ENCODE results near the gene MAGOH. TPM values are rescaled to one million over a fixed set of nuclear protein-coding genes. Genes with fewer than 3 reads are reported as not detected.

The MAGOH gene
- total RNA-seq, 2 donors from 2014 or later = 9.5 to 21.8 TPM

DNA sequence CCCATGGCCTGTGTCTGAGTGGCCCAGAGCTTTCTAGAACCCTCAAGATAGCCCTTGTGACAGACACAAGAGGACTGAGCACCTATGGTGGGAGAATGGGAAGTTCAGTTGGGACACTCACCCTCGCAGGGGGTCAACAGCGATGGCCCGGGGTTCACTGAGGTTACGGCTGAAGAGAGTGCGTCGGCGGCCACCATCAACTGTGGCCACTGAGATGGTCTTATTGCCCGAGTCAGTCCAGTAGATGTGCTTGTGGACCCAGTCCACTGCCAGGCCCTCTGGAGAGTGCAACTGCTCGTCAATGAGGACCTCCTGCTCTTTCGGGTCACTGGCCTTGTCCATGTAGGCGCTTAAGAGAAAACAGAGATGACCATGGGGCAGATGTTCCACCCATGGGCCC is 25.7 kb upstream of the MAGOH start:
- H3K27me3 ChIP-seq (replicated peaks; ENCODE audit: insufficient read depth) = no peaks in the 10 kb centered on the region
- H3K27ac ChIP-seq = no peak overlapping the region
- TF ChIP-seq, protein P1, sequence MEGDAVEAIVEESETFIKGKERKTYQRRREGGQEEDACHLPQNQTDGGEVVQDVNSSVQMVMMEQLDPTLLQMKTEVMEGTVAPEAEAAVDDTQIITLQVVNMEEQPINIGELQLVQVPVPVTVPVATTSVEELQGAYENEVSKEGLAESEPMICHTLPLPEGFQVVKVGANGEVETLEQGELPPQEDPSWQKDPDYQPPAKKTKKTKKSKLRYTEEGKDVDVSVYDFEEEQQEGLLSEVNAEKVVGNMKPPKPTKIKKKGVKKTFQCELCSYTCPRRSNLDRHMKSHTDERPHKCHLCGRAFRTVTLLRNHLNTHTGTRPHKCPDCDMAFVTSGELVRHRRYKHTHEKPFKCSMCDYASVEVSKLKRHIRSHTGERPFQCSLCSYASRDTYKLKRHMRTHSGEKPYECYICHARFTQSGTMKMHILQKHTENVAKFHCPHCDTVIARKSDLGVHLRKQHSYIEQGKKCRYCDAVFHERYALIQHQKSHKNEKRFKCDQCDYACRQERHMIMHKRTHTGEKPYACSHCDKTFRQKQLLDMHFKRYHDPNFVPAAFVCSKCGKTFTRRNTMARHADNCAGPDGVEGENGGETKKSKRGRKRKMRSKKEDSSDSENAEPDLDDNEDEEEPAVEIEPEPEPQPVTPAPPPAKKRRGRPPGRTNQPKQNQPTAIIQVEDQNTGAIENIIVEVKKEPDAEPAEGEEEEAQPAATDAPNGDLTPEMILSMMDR (IDR thresholded peaks at IDR 0.05) = no peak
- no peaks in the 10 kb centered on the region for H3K4me1 ChIP-seq (ENCODE audit: control insufficient read depth in 1 of 2, low read depth in 2 of 2)
- H3K36me3 ChIP-seq = peaks cover 3% of the 10 kb centered on the region
- DNase-seq (ENCODE audit: low spot score) (no peak), ATAC-seq (ENCODE audit: insufficient number of reproducible peaks, low FRiP score, low read depth) (no peak)
- no peaks in the 10 kb centered on the region for H3K9me3 ChIP-seq
- no peak overlapping the region for H3K4me3 ChIP-seq

DNA sequence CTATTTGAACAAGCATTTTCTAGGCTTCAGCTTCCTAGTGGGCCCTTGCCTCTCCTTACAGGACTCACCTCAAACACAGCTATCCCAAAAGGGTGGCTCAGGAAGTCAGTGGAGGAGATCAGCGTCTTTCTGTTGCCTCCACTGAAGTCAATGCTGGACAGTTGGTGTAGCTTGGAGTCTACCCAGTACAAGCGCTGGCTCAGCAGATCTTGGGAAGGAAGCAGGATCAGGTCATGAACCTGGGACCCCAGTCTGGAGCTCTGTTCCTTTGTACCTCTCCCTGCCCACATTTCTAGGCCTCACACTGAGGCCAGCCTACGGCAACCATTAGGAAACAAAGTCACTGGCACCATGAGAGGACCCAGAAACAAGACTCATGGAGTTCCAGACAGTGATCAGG is 23.7 kb upstream of the MAGOH start:
- no peak overlapping the region for H3K27ac ChIP-seq
- DNase-seq (ENCODE audit: low spot score) (no peak), ATAC-seq (ENCODE audit: insufficient number of reproducible peaks, low FRiP score, low read depth) (no peak)
- H3K27me3 ChIP-seq (replicated peaks; ENCODE audit: insufficient read depth) = no peaks in the 10 kb centered on the region
- no peak overlapping the region for H3K4me3 ChIP-seq
- H3K36me3 ChIP-seq = no peaks in the 10 kb centered on the region
- TF ChIP-seq, protein P1 (IDR thresholded peaks at IDR 0.05) = no peak
- no peaks in the 10 kb centered on the region for H3K4me1 ChIP-seq (ENCODE audit: control insufficient read depth in 1 of 2, low read depth in 2 of 2)
- no peaks in the 10 kb centered on the region for H3K9me3 ChIP-seq

DNA sequence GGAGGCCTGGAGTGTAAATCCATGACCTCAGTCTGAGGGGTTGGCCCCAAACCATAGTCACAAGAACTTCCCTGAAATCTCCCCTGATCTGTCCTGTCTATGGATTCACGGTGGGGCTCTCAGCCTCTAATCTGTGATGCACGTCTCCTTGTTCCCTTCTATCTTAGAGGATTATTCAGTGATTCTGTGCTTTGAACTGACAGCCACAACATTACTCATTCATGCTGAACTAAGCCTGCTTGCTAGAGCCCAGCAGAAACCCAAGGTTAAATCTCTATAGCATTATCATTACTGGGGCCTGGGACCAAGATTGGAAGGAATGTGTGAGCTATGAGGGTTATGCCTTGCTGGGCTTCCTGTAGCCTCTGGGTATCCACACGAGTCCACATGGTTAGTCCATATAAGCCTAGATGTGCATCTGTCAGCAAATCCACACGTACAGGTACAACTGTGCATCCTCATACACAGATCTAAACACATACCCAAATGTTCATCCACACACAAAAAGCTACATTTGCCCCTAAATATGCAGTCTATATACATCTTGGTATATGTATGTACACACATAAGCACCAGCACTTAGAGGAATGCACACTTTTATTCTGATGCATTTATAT is 22.4 kb upstream of the MAGOH start:
- no peak overlapping the region for H3K4me3 ChIP-seq
- H3K36me3 ChIP-seq = no peaks in the 10 kb centered on the region
- DNase-seq (ENCODE audit: low spot score) (no peak), ATAC-seq (ENCODE audit: insufficient number of reproducible peaks, low FRiP score, low read depth) (no peak)
- H3K27me3 ChIP-seq (replicated peaks; ENCODE audit: insufficient read depth) = no peaks in the 10 kb centered on the region
- no peaks in the 10 kb centered on the region for H3K9me3 ChIP-seq
- H3K4me1 ChIP-seq (ENCODE audit: control insufficient read depth in 1 of 2, low read depth in 2 of 2) = no peaks in the 10 kb centered on the region
- no peak overlapping the region for H3K27ac ChIP-seq
- TF ChIP-seq, protein P1 (IDR thresholded peaks at IDR 0.05) = no peak

DNA sequence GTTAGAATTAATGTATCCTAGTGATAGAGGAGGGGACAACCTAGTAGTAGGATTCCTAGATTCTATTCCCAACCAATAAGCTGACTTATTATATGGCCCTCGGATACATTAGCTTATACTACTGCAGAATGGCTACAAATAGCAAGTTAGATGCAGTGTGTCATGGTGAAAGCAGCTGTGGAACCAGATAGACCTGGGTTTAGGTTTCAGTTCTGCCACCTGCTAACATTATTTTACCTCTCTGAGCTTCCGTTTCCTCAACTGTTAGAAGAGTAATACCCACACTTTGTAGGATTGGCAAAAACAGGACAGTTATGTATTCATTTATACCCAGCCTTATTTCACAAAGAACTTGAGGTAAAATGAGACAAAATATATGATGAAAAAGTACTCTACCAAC is 21.6 kb upstream of the MAGOH start:
- TF ChIP-seq, protein P1 (IDR thresholded peaks at IDR 0.05) = no peak
- ATAC-seq (ENCODE audit: insufficient number of reproducible peaks, low FRiP score, low read depth) (no peak), DNase-seq (ENCODE audit: low spot score) (no peak)
- Histone ChIP-seq H3K9me3 (no peaks in the 10 kb centered on the region), H3K4me3 (no peak overlapping the region), H3K27me3 (replicated peaks; ENCODE audit: insufficient read depth) (no peaks in the 10 kb centered on the region), H3K36me3 (no peaks in the 10 kb centered on the region), H3K27ac (no peak overlapping the region), H3K4me1 (ENCODE audit: control insufficient read depth in 1 of 2, low read depth in 2 of 2) (no peaks in the 10 kb centered on the region)

DNA sequence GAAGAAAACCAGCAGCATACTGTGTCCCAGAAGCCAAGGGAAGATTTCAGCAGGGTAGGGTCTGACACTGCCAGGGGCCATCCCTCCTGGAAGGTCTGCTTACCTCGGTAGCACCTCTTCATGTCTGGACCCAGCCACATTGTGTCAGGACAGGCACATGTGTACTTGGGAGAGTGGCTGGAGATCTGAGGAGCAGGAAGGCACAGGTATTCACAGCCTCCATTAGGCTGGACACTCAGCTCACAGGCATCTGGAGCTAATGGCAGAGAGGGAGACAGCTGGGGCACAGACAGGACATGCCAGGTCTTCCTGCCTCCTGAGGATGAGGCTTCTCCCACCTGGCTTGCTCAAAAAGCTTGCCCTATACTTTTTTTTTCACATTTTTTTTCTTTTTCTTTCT is 19.9 kb upstream of the MAGOH start:
- Histone ChIP-seq H3K4me3 (no peak overlapping the region), H3K9me3 (no peaks in the 10 kb centered on the region), H3K27ac (no peak overlapping the region), H3K36me3 (no peaks in the 10 kb centered on the region), H3K27me3 (replicated peaks; ENCODE audit: insufficient read depth) (no peaks in the 10 kb centered on the region), H3K4me1 (ENCODE audit: control insufficient read depth in 1 of 2, low read depth in 2 of 2) (no peaks in the 10 kb centered on the region)
- ATAC-seq (ENCODE audit: insufficient number of reproducible peaks, low FRiP score, low read depth) = no peak
- TF ChIP-seq, protein P1 (IDR thresholded peaks at IDR 0.05) = no peak
- no peak for DNase-seq (ENCODE audit: low spot score)
